ENCODE results near the gene EPB41. TPM values are rescaled to one million over a fixed set of nuclear protein-coding genes. Genes with fewer than 3 reads are reported as not detected.

Gene EPB41
- total and polyA plus RNA-seq, 2 experiments from 2014 or later: 26.8 to 112 TPM

GRCh38 chr1:29129916-29130315 is 215.5 kb downstream of the EPB41 start:
- no peak for ATAC-seq
- H3K27me3 Mint-ChIP-seq (ENCODE audit: insufficient read depth, low read depth, poor library complexity): peaks cover 24% of the 10 kb centered on the region

More at GRCh38 chr1:29129916-29130315, 215.5 kb downstream of the EPB41 start:
- Histone ChIP-seq H3K9me2 (ENCODE audit: insufficient read depth) (no peaks in the 10 kb centered on the region), H3K79me2 (replicated peaks; ENCODE audit: insufficient read depth) (no peaks in the 10 kb centered on the region), H2AFZ (no peak overlapping the region), H3K36me3 (ENCODE audit: insufficient read depth) (no peaks in the 10 kb centered on the region), H3K27me3 (ENCODE audit: insufficient read depth) (no peaks in the 10 kb centered on the region; the same call in 1 of the 2 replicates), H3K4me2 (no peak overlapping the region), H3K4me1 (ENCODE audit: insufficient read depth) (peaks cover 14% of the 10 kb centered on the region; the same call in 1 of the 2 replicates), H4K20me1 (replicated peaks; ENCODE audit: insufficient read depth) (no peaks in the 10 kb centered on the region), H3F3A (replicated peaks; ENCODE audit: low read depth) (0 out of 2 replicates have a peak, but pooled peaks cover 9% of the 10 kb centered on the region), H3K4me3 (no peak overlapping the region), H3K27ac (ENCODE audit: low read depth) (no peak overlapping the region)
- no peak for TF ChIP-seq NANOG (IDR thresholded peaks at IDR 0.05; ENCODE audit: borderline replicate concordance)
- no peak for TF ChIP-seq ZNF114 (CRISPR knock-in tag; IDR thresholded peaks at IDR 0.05)
- TF ChIP-seq CREB1 (CRISPR knock-in tag; IDR thresholded peaks at IDR 0.05; ENCODE audit: low read depth): no peak
- no peak for TF ChIP-seq POLR2AphosphoS5 (IDR thresholded peaks at IDR 0.05; ENCODE audit: low read depth)
- TF ChIP-seq ZNF462 (CRISPR knock-in tag; IDR thresholded peaks at IDR 0.05): no peak
- no peak for TF ChIP-seq ETS1 (IDR thresholded peaks at IDR 0.05)
- TF ChIP-seq REST (IDR thresholded peaks at IDR 0.05; ENCODE audit: unreplicated experiment): no peak
- TF ChIP-seq ZNF331 (CRISPR knock-in tag; IDR thresholded peaks at IDR 0.05; ENCODE audit: low read depth): no peak
- TF ChIP-seq EZH2phosphoT487 (IDR thresholded peaks at IDR 0.05; ENCODE audit: unreplicated experiment): no peak
- TF ChIP-seq STAT1 (IDR thresholded peaks at IDR 0.05; ENCODE audit: unreplicated experiment): no peak
- no peak for TF ChIP-seq EZH2 (IDR thresholded peaks at IDR 0.05; ENCODE audit: low read depth, unreplicated experiment)
- no peak for TF ChIP-seq CTCF (conservative IDR thresholded peaks at IDR 0.05; ENCODE audit: low read depth in 2 of 2)
- TF ChIP-seq JUNB (IDR thresholded peaks at IDR 0.05; ENCODE audit: unreplicated experiment): no peak
- H3K36me3 Mint-ChIP-seq (ENCODE audit: low read depth): no peaks in the 10 kb centered on the region; the same call in 2 of the 3 replicates
- peaks cover 12% of the 10 kb centered on the region for H3K4me1 Mint-ChIP-seq
- peaks cover 6% of the 10 kb centered on the region; the same call in 1 of the 3 replicates for H3K9me3 Mint-ChIP-seq
- no peak overlapping the region for H3K4me3 Mint-ChIP-seq
- H3K27ac Mint-ChIP-seq: no peak overlapping the region
- DNase-seq (ENCODE audit: low spot score): no peak
